Epithelial cell of proximal tubule (primary cell): ENCODE data around the gene HOXA3. TPM values are rescaled to one million over a fixed set of nuclear protein-coding genes. Genes with fewer than 3 reads are reported as not detected.

Experiments
- DNase-seq: peaks from one replicate; pipeline ENCODE4 v3.0.0-alpha.2; 2011; ENCODE audit warnings: low read depth
- H3K4me3 ChIP-seq: 2 replicates; pipeline ENCODE4 v1.5.1; 2011; ENCODE audit warnings: low read depth, mild to moderate bottlenecking, low read length
- CTCF ChIP-seq: conservative IDR thresholded peaks from 2 replicates; pipeline ENCODE4 v1.5.1; 2012; ENCODE audit warnings: low read depth, mild to moderate bottlenecking, low read length
- total RNA-seq: library from RNA; depleted of rRNA; stranded (reverse); fragments of >200 nt; gene quantifications from 2 replicates; pipeline ENCODE4 v1.2.3, GENCODE V29; 2015

HOXA3 gene
- total RNA-seq, 1 donor from 2014 or later: 33.2 TPM

- no peak overlapping the region for H3K4me3 ChIP-seq
- no peak for DNase-seq
- no peak for TF ChIP-seq CTCF
These were observed 68.7 kb downstream of the HOXA3 start for GRCh38 chr7:27083646-27084045.

GRCh38 chr7:27082171-27082570, 70.2 kb downstream of the HOXA3 start:
- no peak for DNase-seq
- TF ChIP-seq CTCF: no peak

GRCh38 chr7:27080844-27081436, 71.4 kb downstream of the HOXA3 start:
- no peak for TF ChIP-seq CTCF
- no peak for DNase-seq
- H3K4me3 ChIP-seq: no peak overlapping the region

More at GRCh38 chr7:27082171-27082570, 70.2 kb downstream of the HOXA3 start:
- H3K4me3 ChIP-seq: no peak overlapping the region

- no peak overlapping the region for H3K4me3 ChIP-seq
- TF ChIP-seq CTCF: no peak
- no peak for DNase-seq
These were observed 73.0 kb downstream of the HOXA3 start for GRCh38 chr7:27079234-27079975.

- no peak for TF ChIP-seq CTCF
- H3K4me3 ChIP-seq: no peak overlapping the region
- no peak for DNase-seq
These were observed 73.7 kb downstream of the HOXA3 start for GRCh38 chr7:27078616-27079233.

DNA sequence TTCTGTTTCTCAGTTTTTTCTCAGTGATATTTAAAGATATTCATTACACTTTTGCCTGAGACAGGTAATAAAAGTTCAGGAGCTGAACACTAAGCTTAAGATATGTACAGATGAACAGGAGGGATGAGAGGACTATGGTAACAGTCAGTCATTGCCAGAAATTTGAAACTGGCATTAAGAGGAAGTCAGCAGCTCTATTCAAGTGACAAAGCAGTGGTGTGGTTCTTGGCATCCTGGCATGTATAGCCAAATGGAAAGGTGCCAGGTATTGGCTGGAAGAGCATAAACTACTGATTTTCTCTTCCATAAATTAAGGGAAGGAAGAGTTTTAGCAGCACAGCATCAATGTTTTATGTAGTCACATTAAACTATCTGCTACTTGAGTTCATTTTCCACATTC, 79.3 kb downstream of the HOXA3 start:
- H3K4me3 ChIP-seq: no peak overlapping the region
- TF ChIP-seq CTCF: no peak
- no peak for DNase-seq
